ENCODE results near the gene RTEL1.

Gene RTEL1

GRCh38 chr20:63739130-63740069 is 81.3 kb downstream of the RTEL1 start, which contains the start of gene SLC2A4RG:
Gene SLC2A4RG (plus strand): TSS chr20:63739776. CDS start chr20:63739913, 137 bp downstream.
- Histone ChIP-seq H3K4me1 (ENCODE audit: insufficient read depth, low read length) (peaks cover 3% of the 10 kb centered on the region; the same call in 1 of the 2 replicates), H3K36me3 (ENCODE audit: insufficient read depth, low read length) (no peaks in the 10 kb centered on the region; the same call in 1 of the 2 replicates), H3K9me3 (ENCODE audit: control insufficient read depth, insufficient read depth, low read length) (no peaks in the 10 kb centered on the region), H3K9ac (ENCODE audit: low read depth, low read length) (peak within 1 kb of the TSS; percentile 56)

GRCh38 chr20:63740070-63740626 is 82.0 kb downstream of the RTEL1 start:
- Histone ChIP-seq H3K4me1 (ENCODE audit: insufficient read depth, low read length) (peaks cover 3% of the 10 kb centered on the region; the same call in 1 of the 2 replicates), H3K36me3 (ENCODE audit: insufficient read depth, low read length) (no peaks in the 10 kb centered on the region; the same call in 1 of the 2 replicates), H3K9ac (ENCODE audit: low read depth, low read length) (peak overlapping the region; percentile 55; the same call in 1 of the 2 replicates), H3K9me3 (ENCODE audit: control insufficient read depth, insufficient read depth, low read length) (no peaks in the 10 kb centered on the region)

GRCh38 chr20:63740627-63741353 is 82.7 kb downstream of the RTEL1 start:
- no peaks in the 10 kb centered on the region; the same call in 1 of the 2 replicates for H3K36me3 ChIP-seq (ENCODE audit: insufficient read depth, low read length)
- no peaks in the 10 kb centered on the region for H3K9me3 ChIP-seq (ENCODE audit: control insufficient read depth, insufficient read depth, low read length)
- H3K4me1 ChIP-seq (ENCODE audit: insufficient read depth, low read length) = peaks cover 3% of the 10 kb centered on the region; the same call in 1 of the 2 replicates
- H3K9ac ChIP-seq (ENCODE audit: low read depth, low read length) = peak overlapping the region; percentile 55

- Histone ChIP-seq H3K36me3 (ENCODE audit: insufficient read depth, low read length) (no peaks in the 10 kb centered on the region), H3K9ac (ENCODE audit: low read depth, low read length) (peak overlapping the region; percentile 55), H3K4me1 (ENCODE audit: insufficient read depth, low read length) (peaks cover 3% of the 10 kb centered on the region; the same call in 1 of the 2 replicates), H3K9me3 (ENCODE audit: control insufficient read depth, insufficient read depth, low read length) (no peaks in the 10 kb centered on the region)
These were observed 83.2 kb downstream of the RTEL1 start for GRCh38 chr20:63741354-63741675.

GRCh38 chr20:63741676-63742380 is 83.7 kb downstream of the RTEL1 start:
- no peak overlapping the region; the same call in 1 of the 2 replicates for H3K9ac ChIP-seq (ENCODE audit: low read depth, low read length)
- H3K36me3 ChIP-seq (ENCODE audit: insufficient read depth, low read length) = no peaks in the 10 kb centered on the region
- no peaks in the 10 kb centered on the region for H3K9me3 ChIP-seq (ENCODE audit: control insufficient read depth, insufficient read depth, low read length)
- H3K4me1 ChIP-seq (ENCODE audit: insufficient read depth, low read length) = peaks cover 3% of the 10 kb centered on the region; the same call in 1 of the 2 replicates

- Histone ChIP-seq H3K4me1 (ENCODE audit: insufficient read depth, low read length) (peaks cover 3% of the 10 kb centered on the region; the same call in 1 of the 2 replicates), H3K36me3 (ENCODE audit: insufficient read depth, low read length) (no peaks in the 10 kb centered on the region), H3K9ac (ENCODE audit: low read depth, low read length) (no peak overlapping the region), H3K9me3 (ENCODE audit: control insufficient read depth, insufficient read depth, low read length) (no peaks in the 10 kb centered on the region)
These were observed 84.4 kb downstream of the RTEL1 start for GRCh38 chr20:63742381-63743024.

- H3K9ac ChIP-seq (ENCODE audit: low read depth, low read length) = no peak overlapping the region
- no peaks in the 10 kb centered on the region for H3K36me3 ChIP-seq (ENCODE audit: insufficient read depth, low read length)
- H3K9me3 ChIP-seq (ENCODE audit: control insufficient read depth, insufficient read depth, low read length) = no peaks in the 10 kb centered on the region
- peaks cover 2% of the 10 kb centered on the region; the same call in 1 of the 2 replicates for H3K4me1 ChIP-seq (ENCODE audit: insufficient read depth, low read length)
These were observed 85.3 kb downstream of the RTEL1 start for GRCh38 chr20:63743210-63743970.

GRCh38 chr20:63744158-63744557 is 86.0 kb downstream of the RTEL1 start:
- no peaks in the 10 kb centered on the region for H3K36me3 ChIP-seq (ENCODE audit: insufficient read depth, low read length)
- no peak overlapping the region for H3K9ac ChIP-seq (ENCODE audit: low read depth, low read length)
- no peaks in the 10 kb centered on the region for H3K9me3 ChIP-seq (ENCODE audit: control insufficient read depth, insufficient read depth, low read length)
- H3K4me1 ChIP-seq (ENCODE audit: insufficient read depth, low read length) = no peaks in the 10 kb centered on the region; the same call in 1 of the 2 replicates

- Histone ChIP-seq H3K4me1 (ENCODE audit: insufficient read depth, low read length) (no peaks in the 10 kb centered on the region; the same call in 1 of the 2 replicates), H3K9me3 (ENCODE audit: control insufficient read depth, insufficient read depth, low read length) (no peaks in the 10 kb centered on the region), H3K36me3 (ENCODE audit: insufficient read depth, low read length) (no peaks in the 10 kb centered on the region; the same call in 1 of the 2 replicates), H3K9ac (ENCODE audit: low read depth, low read length) (no peak overlapping the region)
These were observed 86.7 kb downstream of the RTEL1 start for GRCh38 chr20:63744574-63745423.

GRCh38 chr20:63745424-63745805 is 87.3 kb downstream of the RTEL1 start:
- no peak overlapping the region for H3K9ac ChIP-seq (ENCODE audit: low read depth, low read length)
- no peaks in the 10 kb centered on the region; the same call in 1 of the 2 replicates for H3K36me3 ChIP-seq (ENCODE audit: insufficient read depth, low read length)
- H3K9me3 ChIP-seq (ENCODE audit: control insufficient read depth, insufficient read depth, low read length) = no peaks in the 10 kb centered on the region
- H3K4me1 ChIP-seq (ENCODE audit: insufficient read depth, low read length) = no peaks in the 10 kb centered on the region; the same call in 1 of the 2 replicates

Data from ES-I3 (cell line).